ENCODE measurements around the gene BMP15. TPM values are rescaled to one million over a fixed set of nuclear protein-coding genes. Genes with fewer than 3 reads are reported as not detected.
A peak's percentile ranks its signal among the peaks of the same experiment; 100 is the strongest.

Gene BMP15
- not detected for total RNA-seq

DNA sequence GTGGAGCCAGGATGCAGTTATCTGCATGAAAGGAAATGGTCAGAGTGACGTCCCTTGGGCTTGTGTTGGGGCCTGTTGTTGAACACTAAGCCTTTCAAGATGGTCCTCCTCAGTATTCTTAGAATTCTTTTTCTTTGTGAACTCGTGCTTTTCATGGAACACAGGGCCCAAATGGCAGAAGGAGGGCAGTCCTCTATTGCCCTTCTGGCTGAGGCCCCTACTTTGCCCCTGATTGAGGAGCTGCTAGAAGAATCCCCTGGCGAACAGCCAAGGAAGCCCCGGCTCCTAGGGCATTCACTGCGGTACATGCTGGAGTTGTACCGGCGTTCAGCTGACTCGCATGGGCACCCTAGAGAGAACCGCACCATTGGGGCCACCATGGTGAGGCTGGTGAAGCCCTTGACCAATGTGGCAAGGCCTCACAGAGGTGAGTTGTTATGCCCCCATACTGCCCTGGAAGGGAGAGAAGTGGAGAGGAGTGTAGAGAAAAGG lies at the start of gene BMP15:
BMP15 (plus strand) TSS at position 51 of the 492 bp plus-strand sequence; CDS start at position 100, 49 bp downstream.
- H3K9me3 Mint-ChIP-seq = no peaks in the 10 kb centered on the region
- H3K36me3 Mint-ChIP-seq = no peaks in the 10 kb centered on the region

DNA sequence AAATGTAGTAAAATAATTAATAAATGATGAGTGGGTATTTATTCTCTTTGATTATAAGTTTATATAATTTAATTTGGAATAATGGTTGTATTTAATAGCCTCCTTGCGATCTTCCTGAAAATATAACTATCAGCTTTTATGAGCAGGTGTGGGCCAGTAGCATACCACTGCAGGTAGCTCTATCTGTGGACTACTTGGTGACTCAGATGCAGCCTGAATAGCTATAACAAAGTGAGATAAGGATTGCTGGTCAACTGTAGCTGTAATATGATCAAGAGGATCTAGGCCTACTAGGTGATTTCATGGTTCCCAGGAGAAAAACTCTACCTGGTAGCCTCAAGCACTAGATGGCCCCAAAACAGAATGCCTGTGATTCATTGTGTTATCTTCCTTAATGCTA lies 47.1 kb upstream of the BMP15 start:
- DNase-seq (ENCODE audit: low spot score in 2 of 2) = no peak
- no peak for ATAC-seq
- Mint-ChIP-seq H3K27ac (no peak overlapping the region), H3K9me3 (no peaks in the 10 kb centered on the region), H3K36me3 (no peaks in the 10 kb centered on the region)

More for the DNA sequence above, at the start of gene BMP15:
- DNase-seq (ENCODE audit: low spot score in 2 of 2) (no peak), ATAC-seq (no peak)
- H3K27ac Mint-ChIP-seq = no peak within 1 kb of the TSS

DNA sequence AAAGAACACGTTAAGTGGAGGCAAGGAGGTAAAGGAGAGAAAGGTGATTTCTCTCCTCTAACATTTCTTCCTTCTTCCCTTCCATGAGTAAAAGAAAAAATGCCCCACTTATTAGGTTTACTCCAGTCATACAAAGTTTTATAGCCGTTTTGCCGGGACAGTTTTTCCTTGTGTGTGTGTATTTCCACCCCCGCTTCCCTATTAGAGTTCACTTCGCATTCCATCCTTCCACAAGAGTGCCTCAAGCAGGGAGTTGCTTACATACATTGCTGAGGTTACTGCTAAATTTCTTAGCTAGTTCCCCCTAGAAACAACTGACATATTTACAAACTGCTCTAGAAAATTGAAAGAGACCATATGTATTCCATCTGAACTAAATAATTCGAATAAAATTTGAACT lies 45.2 kb upstream of the BMP15 start:
- Mint-ChIP-seq H3K27ac (no peak overlapping the region), H3K9me3 (no peaks in the 10 kb centered on the region), H3K36me3 (no peaks in the 10 kb centered on the region)
- no peak for DNase-seq (ENCODE audit: low spot score in 2 of 2)
- ATAC-seq = no peak

DNA sequence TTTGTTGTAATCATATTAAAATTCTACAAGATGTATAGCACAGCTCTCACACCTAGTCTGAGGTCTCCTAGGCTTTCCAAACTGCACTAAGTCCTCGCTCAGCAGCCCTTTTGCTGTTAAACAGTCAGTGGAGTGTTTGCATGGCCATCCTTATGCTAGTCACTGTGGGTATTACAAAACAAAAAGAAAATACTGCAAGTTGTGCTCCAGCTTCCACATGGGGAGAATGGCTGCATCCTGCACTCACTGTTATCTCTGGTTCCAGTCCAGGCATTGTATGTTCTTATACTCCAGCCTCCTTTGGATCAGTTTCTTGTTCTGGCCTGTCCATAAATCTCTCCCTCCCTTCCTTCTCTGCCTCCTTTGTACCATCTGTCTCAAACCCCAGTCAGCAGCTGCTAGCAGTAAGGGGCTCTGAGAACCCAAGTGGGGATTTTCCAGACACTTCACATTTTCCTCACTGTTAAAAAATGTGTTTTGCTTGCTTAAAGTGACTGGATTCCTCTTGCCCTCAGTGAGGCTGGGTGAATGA lies 38.5 kb upstream of the BMP15 start:
- no peak for ATAC-seq
- no peaks in the 10 kb centered on the region for H3K9me3 Mint-ChIP-seq
- H3K36me3 Mint-ChIP-seq = no peaks in the 10 kb centered on the region
- no peak overlapping the region for H3K27ac Mint-ChIP-seq
- no peak for DNase-seq (ENCODE audit: low spot score in 2 of 2)

DNA sequence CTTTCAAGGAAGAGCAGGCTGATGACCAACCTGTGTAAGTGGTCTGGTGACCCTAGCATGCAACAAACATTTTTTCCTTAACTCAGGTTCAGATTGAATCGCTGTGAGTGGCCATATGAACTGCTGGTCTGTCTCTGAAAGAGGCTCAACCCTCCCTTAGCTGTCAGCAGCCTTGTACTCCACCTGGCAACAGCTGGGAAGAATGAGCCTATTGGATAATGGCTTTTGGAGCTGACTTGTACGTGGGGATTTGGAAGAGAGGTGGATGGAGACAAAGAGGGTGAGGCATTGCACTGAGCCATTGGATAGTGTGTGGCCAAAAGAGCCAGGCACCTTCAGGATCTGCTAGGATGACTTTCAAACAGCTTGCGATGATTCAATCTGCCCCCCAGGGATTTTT lies 35.7 kb upstream of the BMP15 start:
- no peak overlapping the region for H3K27ac Mint-ChIP-seq
- H3K36me3 Mint-ChIP-seq = no peaks in the 10 kb centered on the region
- no peak for ATAC-seq
- no peak for DNase-seq (ENCODE audit: low spot score in 2 of 2)
- no peaks in the 10 kb centered on the region for H3K9me3 Mint-ChIP-seq

DNA sequence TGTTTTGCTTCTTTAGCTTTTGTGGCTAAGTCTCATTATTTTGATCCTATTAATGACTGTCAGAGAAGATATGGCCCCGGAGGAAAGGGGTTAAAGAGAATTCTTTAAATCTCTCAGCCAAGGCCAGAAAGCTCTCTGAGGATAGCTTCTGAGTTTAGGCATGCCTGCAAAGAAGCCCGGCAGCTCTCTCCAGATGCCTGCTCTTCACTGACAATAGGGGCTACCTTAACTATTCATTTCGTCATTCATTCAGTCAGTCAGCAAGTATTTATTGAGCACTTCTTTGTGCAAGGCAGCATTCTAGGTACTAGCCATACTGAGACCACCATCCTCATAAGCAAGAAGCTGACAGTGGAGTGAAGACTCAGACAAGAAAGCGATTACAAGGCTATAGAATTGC lies 34.0 kb upstream of the BMP15 start:
- ATAC-seq = no peak
- no peaks in the 10 kb centered on the region for H3K36me3 Mint-ChIP-seq
- no peak for DNase-seq (ENCODE audit: low spot score in 2 of 2)
- no peaks in the 10 kb centered on the region for H3K9me3 Mint-ChIP-seq
- H3K27ac Mint-ChIP-seq = no peak overlapping the region

DNA sequence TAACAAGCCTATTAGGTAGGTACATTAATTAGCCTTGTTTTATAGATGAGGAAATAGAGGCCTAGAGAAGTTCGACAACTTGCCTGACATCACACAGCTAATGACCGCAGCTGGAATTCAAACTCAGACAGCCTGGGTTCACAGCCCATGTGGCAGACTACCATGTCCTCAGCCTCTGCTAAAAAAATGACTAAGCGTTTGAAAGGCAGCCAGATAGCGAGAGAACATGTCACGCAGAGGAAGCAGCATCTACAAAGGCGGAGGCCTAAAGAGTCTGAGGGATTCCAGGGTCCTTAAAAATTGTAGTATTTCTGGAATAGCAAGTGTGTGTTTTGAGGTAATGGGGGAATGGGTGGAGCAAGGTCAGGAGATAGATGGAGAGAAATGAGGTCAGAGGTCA lies 33.2 kb upstream of the BMP15 start:
- no peak for ATAC-seq

DNA sequence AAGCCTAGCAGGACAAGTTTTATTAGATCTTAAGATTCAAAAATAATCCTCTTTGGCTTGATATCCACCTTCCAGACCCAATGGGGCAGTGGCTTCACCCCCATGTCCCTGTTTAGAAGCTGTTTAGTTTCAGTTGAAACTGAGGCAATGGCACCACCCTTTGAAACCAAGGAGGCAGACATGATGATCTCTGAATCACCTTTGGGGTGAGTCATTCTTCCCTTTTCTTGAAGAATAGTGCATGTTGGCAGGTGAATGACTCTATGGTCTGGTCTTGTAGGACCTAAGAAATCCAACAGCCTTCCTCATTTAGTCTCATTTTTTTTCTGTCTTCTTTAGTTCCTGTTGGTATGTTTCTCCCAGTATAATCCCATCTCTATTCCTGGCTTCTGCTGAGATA lies 29.5 kb upstream of the BMP15 start:
- Mint-ChIP-seq H3K9me3 (peaks cover 0 to 3% of the 10 kb centered on the region in 2 donors), H3K36me3 (no peaks in the 10 kb centered on the region), H3K27ac (no peak overlapping the region)
- DNase-seq (ENCODE audit: low spot score in 2 of 2) = peak in 1 of 2 donors; percentile 2
- peak; percentile 60 to 78 for ATAC-seq

More for the DNA sequence above, 33.2 kb upstream of the BMP15 start:
- Mint-ChIP-seq H3K9me3 (no peaks in the 10 kb centered on the region), H3K27ac (no peak overlapping the region), H3K36me3 (no peaks in the 10 kb centered on the region)
- DNase-seq (ENCODE audit: low spot score in 2 of 2) = no peak

DNA sequence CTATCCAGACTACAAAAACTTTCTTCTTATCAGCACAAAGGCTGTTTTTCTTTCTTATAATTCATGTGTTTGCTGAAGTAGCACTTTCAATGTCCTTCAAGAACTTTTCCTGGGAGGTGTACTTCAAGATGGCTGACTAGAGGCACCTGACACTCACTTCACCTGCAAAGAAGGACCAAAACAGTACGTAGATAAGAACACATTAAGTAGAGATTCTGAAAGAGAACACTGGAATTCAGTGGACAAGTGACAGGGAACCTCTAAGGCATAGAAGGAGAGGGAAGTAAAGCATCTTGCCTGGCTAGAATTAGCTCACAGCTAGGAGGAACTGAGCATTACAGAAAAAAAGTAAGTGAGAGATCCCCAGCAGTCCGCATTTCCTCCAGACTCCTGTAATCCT lies 21.7 kb upstream of the BMP15 start:
- no peaks in the 10 kb centered on the region for H3K36me3 Mint-ChIP-seq
- no peaks in the 10 kb centered on the region for H3K9me3 Mint-ChIP-seq
- H3K27ac Mint-ChIP-seq = no peak overlapping the region
- no peak for DNase-seq (ENCODE audit: low spot score in 2 of 2)
- no peak for ATAC-seq

DNA sequence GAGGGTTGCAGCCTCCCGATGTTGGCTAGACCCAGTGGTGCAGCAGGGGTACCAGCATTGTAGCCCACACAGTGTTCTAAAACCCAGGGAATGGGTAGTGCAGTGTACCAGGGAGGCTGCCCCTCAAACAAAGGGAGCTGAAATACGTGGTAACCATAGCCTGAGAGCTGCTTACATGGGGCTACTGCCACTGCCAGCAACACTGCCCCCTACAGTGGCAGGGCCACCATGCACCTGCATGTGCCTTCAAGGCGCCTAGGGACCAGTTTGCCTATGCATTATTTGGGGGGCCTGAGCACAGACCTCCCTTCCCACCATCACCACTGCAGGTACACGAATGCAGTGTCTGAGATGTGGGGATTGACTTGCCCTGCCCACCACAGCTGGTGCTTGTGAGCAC lies 21.0 kb upstream of the BMP15 start:
- no peak overlapping the region for H3K27ac Mint-ChIP-seq
- no peak for ATAC-seq
- no peaks in the 10 kb centered on the region for H3K9me3 Mint-ChIP-seq
- no peak for DNase-seq (ENCODE audit: low spot score in 2 of 2)
- no peaks in the 10 kb centered on the region for H3K36me3 Mint-ChIP-seq

DNA sequence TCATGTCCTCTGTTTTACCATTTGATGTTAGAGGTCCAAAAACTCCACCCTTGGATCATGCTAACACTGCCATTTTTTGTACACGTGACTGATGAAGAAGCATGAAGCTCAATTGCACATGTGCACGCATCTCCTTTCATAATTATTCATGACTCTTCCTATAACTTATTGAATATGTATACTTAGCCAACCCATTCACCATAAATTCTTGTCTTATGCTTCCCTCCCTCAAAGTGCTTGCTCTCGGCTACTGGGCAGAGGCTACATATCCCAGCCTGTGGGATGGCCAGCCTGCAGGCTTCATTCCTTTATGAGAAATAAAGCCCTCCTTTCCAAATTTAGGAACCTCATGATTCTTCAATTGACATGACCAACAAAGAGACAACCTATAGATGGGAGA lies 17.5 kb upstream of the BMP15 start:
- no peak for DNase-seq (ENCODE audit: low spot score in 2 of 2)
- no peaks in the 10 kb centered on the region for H3K36me3 Mint-ChIP-seq
- no peaks in the 10 kb centered on the region for H3K9me3 Mint-ChIP-seq
- H3K27ac Mint-ChIP-seq = no peak overlapping the region
- ATAC-seq = no peak

DNA sequence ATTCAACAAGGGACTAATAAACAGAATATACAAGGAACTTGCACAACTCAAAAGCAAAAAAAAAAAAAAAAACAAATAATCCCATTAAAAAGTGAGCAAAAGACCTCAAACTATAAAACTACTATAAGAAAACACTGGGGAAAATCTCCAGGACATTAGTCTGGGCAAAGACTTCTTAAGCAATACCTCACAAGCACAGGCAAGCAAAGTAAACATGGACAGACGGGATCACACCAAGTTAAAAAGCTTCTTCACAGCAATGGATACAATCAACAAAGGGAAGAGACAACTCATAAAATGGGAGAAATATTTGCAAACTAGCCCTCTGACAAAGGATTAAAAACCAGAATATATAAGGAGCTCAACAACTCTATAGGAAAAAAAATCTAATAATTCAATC lies 17.1 kb upstream of the BMP15 start:
- H3K36me3 Mint-ChIP-seq = no peaks in the 10 kb centered on the region
- no peaks in the 10 kb centered on the region for H3K9me3 Mint-ChIP-seq
- no peak overlapping the region for H3K27ac Mint-ChIP-seq
- ATAC-seq = no peak
- no peak for DNase-seq (ENCODE audit: low spot score in 2 of 2)

DNA sequence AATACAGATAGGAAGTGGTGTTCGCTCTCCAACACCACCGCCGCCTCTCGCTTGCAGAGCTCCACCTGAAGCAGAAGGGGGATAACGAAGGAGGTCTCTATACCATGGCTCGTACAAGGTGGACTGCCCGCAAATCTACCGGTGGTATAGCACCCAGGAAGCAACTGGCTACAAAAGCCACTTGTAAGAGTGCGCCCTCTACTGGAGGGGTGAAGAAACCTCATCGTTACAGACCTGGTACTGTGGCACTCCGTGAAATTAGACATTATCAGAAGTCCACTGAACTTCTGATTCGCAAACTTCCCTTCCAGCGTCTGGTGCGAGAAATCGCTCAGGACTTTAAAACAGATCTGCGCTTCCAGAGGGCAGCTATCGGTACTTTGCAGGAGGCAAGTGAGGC lies 5.2 kb upstream of the BMP15 start:
- DNase-seq (ENCODE audit: low spot score in 2 of 2) = peak in 1 of 2 donors; percentile 12
- Mint-ChIP-seq H3K27ac (no peak overlapping the region), H3K36me3 (no peaks in the 10 kb centered on the region), H3K9me3 (no peaks in the 10 kb centered on the region)
- ATAC-seq = no peak

DNA sequence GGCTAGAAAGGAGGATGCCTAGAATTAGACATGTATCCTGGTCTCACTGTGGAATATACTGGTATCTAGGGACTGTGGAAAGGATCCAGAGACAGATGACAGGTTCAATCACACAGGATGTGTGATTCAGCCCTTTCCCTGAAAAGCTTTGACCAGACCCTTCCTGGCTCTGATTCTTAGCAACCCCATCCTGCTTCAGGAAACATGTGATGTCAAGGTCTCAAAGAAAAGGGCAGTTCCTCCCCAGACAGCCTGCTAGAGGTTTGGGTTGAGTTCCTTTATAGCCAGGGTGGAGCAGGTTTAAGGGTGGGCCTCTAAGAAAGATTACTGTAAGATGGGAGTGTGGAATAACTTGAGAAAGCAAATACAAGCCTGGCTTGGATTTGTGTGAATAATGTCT lies 3.0 kb downstream of the BMP15 start:
- Mint-ChIP-seq H3K27ac (no peak overlapping the region), H3K36me3 (no peaks in the 10 kb centered on the region), H3K9me3 (no peaks in the 10 kb centered on the region)
- DNase-seq (ENCODE audit: low spot score in 2 of 2) (no peak), ATAC-seq (no peak)

DNA sequence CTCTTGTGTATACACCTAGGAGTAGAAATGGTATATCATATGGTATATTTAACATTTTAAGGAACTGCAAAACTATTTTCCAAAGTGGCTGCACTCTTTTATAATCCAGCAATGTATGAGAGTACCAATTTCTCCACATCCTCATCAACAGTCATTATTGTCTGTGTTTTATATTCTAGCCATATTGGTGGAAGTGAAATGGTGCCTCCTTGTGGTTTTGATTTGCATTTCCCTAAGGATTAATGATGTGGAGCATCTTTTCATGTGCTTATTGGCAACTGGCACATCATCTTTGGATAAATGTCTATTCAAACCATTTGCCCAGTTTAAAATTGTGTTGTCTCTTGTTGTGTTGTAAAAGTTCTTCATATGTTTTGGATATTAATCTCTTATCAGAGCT lies 9.6 kb downstream of the BMP15 start:
- DNase-seq (ENCODE audit: low spot score in 2 of 2) (no peak), ATAC-seq (no peak)
- no peaks in the 10 kb centered on the region for H3K9me3 Mint-ChIP-seq
- H3K27ac Mint-ChIP-seq = no peak overlapping the region
- H3K36me3 Mint-ChIP-seq = no peaks in the 10 kb centered on the region

DNA sequence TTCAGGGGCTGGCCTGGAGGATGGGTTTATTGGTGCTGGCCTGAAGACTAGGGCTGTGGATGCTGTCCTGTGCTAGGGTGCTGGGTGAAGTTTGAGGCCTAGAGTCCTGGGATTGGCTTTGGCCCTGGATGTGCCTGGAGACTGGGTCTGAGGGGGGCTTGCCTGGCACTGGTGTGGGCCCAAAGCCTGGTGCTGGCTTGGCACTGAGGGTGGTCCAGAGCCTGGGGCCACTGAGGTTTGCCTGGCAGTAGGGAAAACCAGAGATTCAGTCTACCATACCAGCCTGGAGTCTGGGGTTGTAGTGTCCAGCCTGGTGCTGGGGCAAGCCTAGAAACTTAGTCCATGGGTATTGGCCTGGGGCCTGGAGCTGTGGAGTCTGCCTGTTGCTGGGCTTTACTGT lies 16.6 kb downstream of the BMP15 start:
- ATAC-seq = no peak
- Mint-ChIP-seq H3K36me3 (no peaks in the 10 kb centered on the region), H3K9me3 (no peaks in the 10 kb centered on the region), H3K27ac (no peak overlapping the region)
- DNase-seq (ENCODE audit: low spot score in 2 of 2) = no peak

DNA sequence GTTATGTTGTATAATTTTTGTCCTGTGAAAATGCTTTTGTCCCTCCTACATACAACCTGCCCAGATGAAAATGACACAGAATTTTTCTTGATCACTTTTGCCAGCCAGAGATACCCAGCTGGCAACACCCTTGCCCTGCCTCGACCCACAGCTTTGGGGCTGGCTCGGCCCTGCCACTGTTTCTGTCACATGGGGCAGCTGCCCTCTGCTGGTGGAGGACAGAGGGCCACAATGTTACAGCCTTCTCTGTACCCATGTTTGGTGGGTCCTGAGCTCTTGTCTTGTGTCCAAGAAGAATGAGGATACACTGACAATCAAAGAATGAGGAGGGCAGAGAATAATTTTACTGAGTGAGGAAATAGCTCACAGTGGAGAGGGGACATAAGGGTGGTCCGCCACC lies 31.1 kb downstream of the BMP15 start:
- Mint-ChIP-seq H3K9me3 (no peaks in the 10 kb centered on the region), H3K27ac (no peak overlapping the region), H3K36me3 (no peaks in the 10 kb centered on the region)
- DNase-seq (ENCODE audit: low spot score in 2 of 2) (peak in 1 of 2 donors; percentile 1), ATAC-seq (no peak)

DNA sequence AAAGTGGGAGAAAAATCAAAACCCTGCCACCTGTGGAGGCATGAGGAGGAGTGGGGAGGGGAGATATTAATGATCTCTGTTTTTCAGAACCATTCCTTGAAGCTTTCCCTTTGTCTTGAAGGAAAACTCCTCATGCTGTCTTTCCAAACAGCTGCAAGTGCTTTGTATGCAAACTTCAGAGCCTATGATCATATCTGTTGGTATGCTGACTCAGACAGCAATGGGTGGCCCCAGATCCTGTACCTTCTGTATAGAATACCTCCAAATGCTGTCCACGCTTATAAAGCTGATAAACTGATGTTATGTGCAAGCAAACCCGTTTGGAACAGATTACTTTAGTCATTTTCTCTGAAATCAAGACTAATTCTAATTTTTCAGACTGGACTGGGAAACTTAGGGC lies 31.9 kb downstream of the BMP15 start:
- no peak for DNase-seq (ENCODE audit: low spot score in 2 of 2)
- H3K27ac Mint-ChIP-seq = no peak overlapping the region
- ATAC-seq = no peak
- H3K36me3 Mint-ChIP-seq = no peaks in the 10 kb centered on the region
- no peaks in the 10 kb centered on the region for H3K9me3 Mint-ChIP-seq

DNA sequence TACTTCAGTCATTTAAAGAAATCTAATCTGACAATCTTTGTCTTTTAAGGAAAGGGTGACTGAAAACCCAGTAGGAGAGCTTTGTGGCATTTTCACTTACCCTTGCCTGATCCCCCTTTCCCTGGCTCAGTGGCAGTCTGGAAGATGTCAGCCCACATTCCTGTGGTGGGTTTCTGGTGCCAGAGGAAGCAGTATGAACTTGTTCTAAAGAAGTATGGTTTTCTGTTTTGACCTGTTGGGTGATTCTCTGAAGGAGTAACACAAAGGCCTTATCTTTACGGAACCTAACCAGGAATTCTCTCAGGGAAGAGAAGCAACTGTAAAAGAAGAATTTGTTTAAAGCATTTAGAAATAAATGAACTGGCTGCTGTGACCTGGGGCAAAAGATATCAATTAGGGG lies 41.9 kb downstream of the BMP15 start:
- no peak for DNase-seq (ENCODE audit: low spot score in 2 of 2)
- Mint-ChIP-seq H3K36me3 (no peaks in the 10 kb centered on the region), H3K27ac (no peak overlapping the region)

More for the DNA sequence above, 41.9 kb downstream of the BMP15 start:
- ATAC-seq = no peak
- no peaks in the 10 kb centered on the region for H3K9me3 Mint-ChIP-seq
